ENCODE results near the gene FBXL7. TPM values are rescaled to one million over a fixed set of nuclear protein-coding genes. Genes with fewer than 3 reads are reported as not detected.

The FBXL7 gene
- total and polyA plus RNA-seq, 10 donors = 1.1 to 12.9 (median 8.3) TPM

GRCh38 chr5:15719784-15720183 lies 219.8 kb downstream of the FBXL7 start:
- no peak for DNase-seq
- no peaks in the 10 kb centered on the region for H3K4me1 ChIP-seq
- no peaks in the 10 kb centered on the region for H3K27me3 ChIP-seq (replicated peaks in 1 of 7)
- H3K4me3 ChIP-seq = no peak overlapping the region
- peaks cover 0 to 18% (median 5%) of the 10 kb centered on the region in 8 donors for H3K9me3 ChIP-seq
- H3K36me3 ChIP-seq = no peaks in the 10 kb centered on the region
- intact Hi-C loops (cut with DNase I; ENCODE audit: low total_unique reads) = no loop called here
- WGBS, 5 donors = 63 to 81% (median 67%) methylated on average over 4 of the region's 4 CpGs
- TF ChIP-seq POLR2AphosphoS5 (IDR thresholded peaks at IDR 0.05) = no peak
- TF ChIP-seq CTCF (IDR thresholded peaks at IDR 0.05 in 8 of 11, conservative IDR thresholded peaks at IDR 0.05 in 3 of 11) = no peak
- TF ChIP-seq POLR2A (IDR thresholded peaks at IDR 0.05) = no peak
- H3K27ac ChIP-seq = no peak overlapping the region

GRCh38 chr5:15720515-15720914 lies 220.5 kb downstream of the FBXL7 start:
- intact Hi-C loops (cut with DNase I; ENCODE audit: low total_unique reads) = no loop called here
- Histone ChIP-seq H3K36me3 (no peaks in the 10 kb centered on the region), H3K9me3 (peaks cover 0 to 25% (median 12%) of the 10 kb centered on the region in 8 donors), H3K27me3 (replicated peaks in 1 of 7) (no peaks in the 10 kb centered on the region), H3K27ac (no peak overlapping the region), H3K4me3 (no peak overlapping the region), H3K4me1 (no peaks in the 10 kb centered on the region)
- no peak for TF ChIP-seq POLR2A (IDR thresholded peaks at IDR 0.05)
- no peak for TF ChIP-seq CTCF (IDR thresholded peaks at IDR 0.05 in 8 of 11, conservative IDR thresholded peaks at IDR 0.05 in 3 of 11)
- TF ChIP-seq POLR2AphosphoS5 (IDR thresholded peaks at IDR 0.05) = no peak
- no peak for DNase-seq

- no peak overlapping the region for H3K4me3 ChIP-seq
- peaks cover 2 to 43% (median 29%) of the 10 kb centered on the region in 8 donors for H3K9me3 ChIP-seq
- 86 to 90% (median 87%) methylated on average over 7 of the region's 7 CpGs for WGBS, 5 donors
- no peak overlapping the region for H3K27ac ChIP-seq
- H3K36me3 ChIP-seq = no peaks in the 10 kb centered on the region
- intact Hi-C loops (cut with DNase I; ENCODE audit: low total_unique reads) = no loop called here
- TF ChIP-seq POLR2A (IDR thresholded peaks at IDR 0.05) = no peak
- TF ChIP-seq CTCF (IDR thresholded peaks at IDR 0.05 in 8 of 11, conservative IDR thresholded peaks at IDR 0.05 in 3 of 11) = no peak
- TF ChIP-seq POLR2AphosphoS5 (IDR thresholded peaks at IDR 0.05) = no peak
- no peak for DNase-seq
- H3K4me1 ChIP-seq = no peaks in the 10 kb centered on the region
- no peaks in the 10 kb centered on the region for H3K27me3 ChIP-seq (replicated peaks in 1 of 7)
Observed at GRCh38 chr5:15722305-15722704, 222.3 kb downstream of the FBXL7 start.

GRCh38 chr5:15727375-15727774 lies 227.4 kb downstream of the FBXL7 start:
- H3K27ac ChIP-seq = no peak overlapping the region
- no peak for TF ChIP-seq POLR2A (IDR thresholded peaks at IDR 0.05)
- H3K27me3 ChIP-seq (replicated peaks in 1 of 7) = no peaks in the 10 kb centered on the region
- H3K4me1 ChIP-seq = no peaks in the 10 kb centered on the region
- no peaks in the 10 kb centered on the region for H3K36me3 ChIP-seq
- intact Hi-C loops (cut with DNase I; ENCODE audit: low total_unique reads) = no loop called here
- no peak for DNase-seq
- no peak overlapping the region for H3K4me3 ChIP-seq
- H3K9me3 ChIP-seq = peaks cover 2 to 61% (median 48%) of the 10 kb centered on the region in 8 donors

- no peak overlapping the region for H3K27ac ChIP-seq
Observed at GRCh38 chr5:15728811-15729210, 228.8 kb downstream of the FBXL7 start.

More at GRCh38 chr5:15728811-15729210, 228.8 kb downstream of the FBXL7 start:
- no peaks in the 10 kb centered on the region for H3K36me3 ChIP-seq
- H3K9me3 ChIP-seq = peaks cover 2 to 61% (median 48%) of the 10 kb centered on the region in 8 donors
- no peaks in the 10 kb centered on the region for H3K27me3 ChIP-seq (replicated peaks in 1 of 7)
- WGBS, 5 donors = 63 to 82% (median 74%) methylated on average over 4 of the region's 4 CpGs
- H3K4me3 ChIP-seq = no peak overlapping the region
- no peak for DNase-seq
- TF ChIP-seq CTCF (IDR thresholded peaks at IDR 0.05 in 8 of 11, conservative IDR thresholded peaks at IDR 0.05 in 3 of 11) (no peak), POLR2AphosphoS5 (IDR thresholded peaks at IDR 0.05) (no peak), POLR2A (IDR thresholded peaks at IDR 0.05) (no peak)
- no peaks in the 10 kb centered on the region for H3K4me1 ChIP-seq
- intact Hi-C loops (cut with DNase I; ENCODE audit: low total_unique reads) = no loop called here

All from spleen (tissue), 11 donors.